GM12878 (cell line): Measurements from ENCODE around the gene PLAAT5. TPM values are rescaled to one million over a fixed set of nuclear protein-coding genes. Genes with fewer than 3 reads are reported as not detected.

ENCODE experiments used
- ATAC-seq: fragments of 200-7000 bp; cut with Tn5 transposase; 3 replicates; pipeline ENCODE4 v1.9.1; 2020; ENCODE audit warnings: mild to moderate bottlenecking, moderate library complexity
- BruUV-seq: library from RNA; stranded (reverse); fragments of 400-500 nt; replicated peaks from 2 replicates; lab custom pipeline; 2021; lab: Mats Ljungman, UMichigan
- CTCF ChIA-PET: fragments of 300-600 bp; sonication (Branson Sonifier 250); formaldehyde crosslinking; extraction: SDS; loops from one replicate; lab custom pipeline; 2021; ENCODE audit warnings: inconsistent platforms; lab: Yijun Ruan, JAX
- POLR2A ChIA-PET: fragments of 350-600 bp; formaldehyde crosslinking; extraction: SDS; loops from one replicate; lab custom pipeline; 2021; ENCODE audit warnings: inconsistent platforms; lab: Charles Lee
- RAD21 ChIA-PET: fragments of 300-600 bp; sonication (Branson Sonifier 250); formaldehyde crosslinking; loops from one replicate; lab custom pipeline; 2023; ENCODE audit warnings: antibody characterized with exemption; ENCODE audit not compliant: unreplicated experiment; lab: Charles Lee
- SMC1A ChIA-PET: fragments of 300-600 bp; sonication (Branson Sonifier 250); formaldehyde crosslinking; loops from one replicate; lab custom pipeline; 2023; ENCODE audit not compliant: unreplicated experiment, uncharacterized antibody; lab: Charles Lee
- DNase-seq: peaks from one replicate; pipeline ENCODE4 v3.0.0-alpha.2; 2011; ENCODE audit warnings: low read depth, low spot score
- FAIRE-seq: peaks from 3 replicates; lab custom pipeline; 2011; peaks lifted over from hg19 to GRCh38; lab: Jason Lieb, UNC
- H2AFZ ChIP-seq: 2 replicates; pipeline ENCODE4 v1.6.0; 2011; ENCODE audit warnings: low read depth, low read length, control low read depth; ENCODE audit not compliant: control insufficient read depth
- H3K27ac ChIP-seq: 2 replicates; pipeline ENCODE4 v1.5.1; 2011; ENCODE audit warnings: control low read depth; ENCODE audit not compliant: control insufficient read depth, insufficient read depth
- H3K27me3 ChIP-seq, 2 experiments: replicated peaks in 1 of 2; 2 replicates each; pipeline versions ENCODE4 v1.6.0 to v1.6.1; 2011; ENCODE audit warnings: low read length in 1 of 2; ENCODE audit not compliant: control insufficient read depth in 2 of 2, insufficient read depth in 2 of 2
- H3K36me3 ChIP-seq, 2 experiments: 2 replicates each; pipeline ENCODE4 v1.5.1; 2011; ENCODE audit warnings: low read length in 1 of 2; ENCODE audit not compliant: control insufficient read depth in 2 of 2, insufficient read depth in 2 of 2
- H3K4me1 ChIP-seq: 2 replicates; pipeline ENCODE4 v1.6.1; 2011; ENCODE audit warnings: mild to moderate bottlenecking, low read length, moderate library complexity, mixed read lengths; ENCODE audit not compliant: control insufficient read depth, insufficient read depth
- H3K4me2 ChIP-seq: 2 replicates; pipeline ENCODE4 v1.6.0; 2011; ENCODE audit warnings: control low read depth; ENCODE audit not compliant: control insufficient read depth, insufficient read depth
- H3K4me3 ChIP-seq: fragments of 200-600 bp; sonication (generic); 2 replicates; pipeline ENCODE4 v1.5.1; 2016
- H3K79me2 ChIP-seq: 2 replicates; pipeline ENCODE4 v1.6.0; 2011; ENCODE audit warnings: low read length; ENCODE audit not compliant: control insufficient read depth, insufficient read depth
- H3K9ac ChIP-seq: 2 replicates; pipeline ENCODE4 v1.8.0; 2011; ENCODE audit warnings: low read length, control low read depth, mixed read lengths; ENCODE audit not compliant: control insufficient read depth, insufficient read depth
- H3K9me3 ChIP-seq: replicated peaks from 3 replicates; pipeline ENCODE4 v1.5.1; 2011; ENCODE audit warnings: mild to moderate bottlenecking, low read length; ENCODE audit not compliant: control insufficient read depth, insufficient read depth
- H4K20me1 ChIP-seq: 2 replicates; pipeline ENCODE4 v1.6.0; 2011; ENCODE audit not compliant: control insufficient read depth, insufficient read depth
- HDAC6 ChIP-seq: fragments of 200-600 bp; sonication (generic); IDR thresholded peaks from one replicate; pipeline ENCODE4 v1.8.0; 2017; ENCODE audit warnings: antibody characterized with exemption; ENCODE audit not compliant: unreplicated experiment
- SREBF1 ChIP-seq: IDR thresholded peaks from 2 replicates; pipeline ENCODE4 v1.6.1; 2012; ENCODE audit warnings: mild to moderate bottlenecking, low read length
- WGBS: methylation state at CpG from one replicate; pipeline ENCODE4 v1.1.6; 2016; ENCODE audit warnings: low lambda C conversion rate; ENCODE audit not compliant: insufficient replicate concordance, insufficient coverage; ENCODE audit errors: missing lambda C conversion rate; 5-methylcytosine and 5-hydroxymethylcytosine counted together
- in situ Hi-C: fragments of 300-500 bp; cut with MboI; formaldehyde crosslinking; loops from 9 replicates; pipeline ENCODE4 v1.14.3; 2018; ENCODE audit warnings: mixed read lengths
- intact Hi-C: fragments of 100-400 bp; cut with micrococcal nuclease; formaldehyde crosslinking; loops from one replicate; pipeline ENCODE4 v1.14.2; 2022; ENCODE audit not compliant: unreplicated experiment
- polyA plus RNA-seq, 11 experiments: library from polyadenylated mRNA; depleted of rRNA in 4 of 11; unstranded in 6 of 11; stranded (reverse) in 5 of 11; fragments of >200 nt; fragmentation: Nextera tagmentation in 4 of 11; fragmentation: Illumina TruSeq in 1 of 11; extraction: Ambion mirVana in 4 of 11; extraction: Trizol in 1 of 11; gene quantifications; 1 replicate in 1 of 11; 2 replicates in 10 of 11; pipeline versions ENCODE4 v1.2.1 to v1.2.3, GENCODE V29; 2011 to 2016; ENCODE audit warnings: inconsistent platforms in 2 of 11, missing spikeins in 2 of 11, low read depth in 1 of 11
- total RNA-seq, 4 experiments: library from RNA; depleted of rRNA in 3 of 4; stranded (reverse); fragments of >200 nt in 3 of 4; fragmentation: Illumina TruSeq in 1 of 4; extraction: Trizol in 1 of 4; gene quantifications; 2 replicates each; pipeline versions ENCODE4 v1.2.1 to v1.2.3, GENCODE V29; 2013 to 2021
- TF ChIP-seq, protein P1 (sequence below): fragments of 450-650 bp; IDR thresholded peaks from 2 replicates; pipeline ENCODE4 v1.6.1; 2017; ENCODE audit warnings: mild to moderate bottlenecking, moderate library complexity

The PLAAT5 gene
- total and polyA plus RNA-seq, 10 of the 15 experiments (the other 5 are each of a cell fraction or from before 2014, with no cell fraction given) = not detected

DNA sequence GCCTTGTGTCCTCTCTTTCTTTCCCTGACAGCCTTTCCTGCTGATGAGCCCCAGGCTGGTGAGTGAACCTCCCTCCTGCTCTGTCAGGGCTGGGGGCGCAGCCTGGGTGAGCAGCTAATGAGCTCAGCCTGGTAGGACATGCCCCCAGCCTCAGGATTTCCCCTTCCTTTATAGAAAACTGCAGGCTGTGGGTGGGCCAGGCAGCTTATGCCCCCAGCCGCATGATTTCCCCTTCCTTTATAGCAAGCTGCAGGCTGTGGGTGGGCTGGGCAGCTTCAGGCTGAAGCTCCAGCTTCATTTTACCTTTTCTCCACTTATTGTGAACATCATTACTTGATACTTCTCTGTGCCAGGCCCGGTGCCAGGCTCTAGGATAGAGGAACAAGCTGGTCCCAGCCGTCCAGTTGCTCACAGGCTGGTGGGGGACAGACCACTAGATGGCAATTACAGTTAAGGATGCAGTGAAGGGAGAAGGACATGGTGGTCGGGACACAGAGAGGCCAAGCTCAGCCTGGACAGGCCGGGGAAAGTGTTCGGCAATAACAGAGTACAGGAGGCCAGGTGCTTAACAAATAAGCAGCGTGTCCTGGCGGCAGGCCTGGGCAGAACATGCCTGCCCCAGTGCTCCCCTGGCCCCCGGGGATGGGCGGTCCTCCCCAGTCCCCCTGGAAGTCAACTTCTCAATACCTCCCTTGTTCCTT is 20.2 kb upstream of the PLAAT5 start:
- ChIA-PET CTCF (interaction anchor here (1.0 to 1.3 kb wide), 2 partner anchors 33 to 128 kb away, joined by 3 to 4 read pairs; no protein-coding TSS in a partner anchor), SMC1A (interaction anchor here (1.7 kb wide), 1 partner anchor 31 kb away, joined by 6 read pairs; no protein-coding TSS in a partner anchor), POLR2A (no interaction called here), RAD21 (interaction anchor here (2.0 kb wide), 1 partner anchor 125 kb away, joined by 7 read pairs; no protein-coding TSS in a partner anchor)
- H3K4me3 ChIP-seq = no peak overlapping the region
- no peaks in the 10 kb centered on the region for H3K79me2 ChIP-seq
- FAIRE-seq (no peak), DNase-seq (no peak), ATAC-seq (no peak)
- 0 out of 2 replicates have a peak, but pooled peaks cover under 1% of the 10 kb centered on the region for H3K4me1 ChIP-seq
- 50% methylated on average over 11 of the region's 11 CpGs for WGBS
- no peaks in the 10 kb centered on the region for H3K36me3 ChIP-seq
- H4K20me1 ChIP-seq = no peaks in the 10 kb centered on the region
- TF ChIP-seq HDAC6 (no peak), SREBF1 (no peak)
- TF ChIP-seq, protein P1, sequence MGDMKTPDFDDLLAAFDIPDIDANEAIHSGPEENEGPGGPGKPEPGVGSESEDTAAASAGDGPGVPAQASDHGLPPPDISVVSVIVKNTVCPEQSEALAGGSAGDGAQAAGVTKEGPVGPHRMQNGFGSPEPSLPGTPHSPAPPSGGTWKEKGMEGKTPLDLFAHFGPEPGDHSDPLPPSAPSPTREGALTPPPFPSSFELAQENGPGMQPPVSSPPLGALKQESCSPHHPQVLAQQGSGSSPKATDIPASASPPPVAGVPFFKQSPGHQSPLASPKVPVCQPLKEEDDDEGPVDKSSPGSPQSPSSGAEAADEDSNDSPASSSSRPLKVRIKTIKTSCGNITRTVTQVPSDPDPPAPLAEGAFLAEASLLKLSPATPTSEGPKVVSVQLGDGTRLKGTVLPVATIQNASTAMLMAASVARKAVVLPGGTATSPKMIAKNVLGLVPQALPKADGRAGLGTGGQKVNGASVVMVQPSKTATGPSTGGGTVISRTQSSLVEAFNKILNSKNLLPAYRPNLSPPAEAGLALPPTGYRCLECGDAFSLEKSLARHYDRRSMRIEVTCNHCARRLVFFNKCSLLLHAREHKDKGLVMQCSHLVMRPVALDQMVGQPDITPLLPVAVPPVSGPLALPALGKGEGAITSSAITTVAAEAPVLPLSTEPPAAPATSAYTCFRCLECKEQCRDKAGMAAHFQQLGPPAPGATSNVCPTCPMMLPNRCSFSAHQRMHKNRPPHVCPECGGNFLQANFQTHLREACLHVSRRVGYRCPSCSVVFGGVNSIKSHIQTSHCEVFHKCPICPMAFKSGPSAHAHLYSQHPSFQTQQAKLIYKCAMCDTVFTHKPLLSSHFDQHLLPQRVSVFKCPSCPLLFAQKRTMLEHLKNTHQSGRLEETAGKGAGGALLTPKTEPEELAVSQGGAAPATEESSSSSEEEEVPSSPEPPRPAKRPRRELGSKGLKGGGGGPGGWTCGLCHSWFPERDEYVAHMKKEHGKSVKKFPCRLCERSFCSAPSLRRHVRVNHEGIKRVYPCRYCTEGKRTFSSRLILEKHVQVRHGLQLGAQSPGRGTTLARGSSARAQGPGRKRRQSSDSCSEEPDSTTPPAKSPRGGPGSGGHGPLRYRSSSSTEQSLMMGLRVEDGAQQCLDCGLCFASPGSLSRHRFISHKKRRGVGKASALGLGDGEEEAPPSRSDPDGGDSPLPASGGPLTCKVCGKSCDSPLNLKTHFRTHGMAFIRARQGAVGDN = no peak
- in situ Hi-C loops (no loop called here), intact Hi-C loops (no loop called here)
- no peaks in the 10 kb centered on the region; a peak in 1 of 4 replicates for H3K27me3 ChIP-seq
- H3K9ac ChIP-seq = no peak overlapping the region
- no peak overlapping the region for H3K4me2 ChIP-seq
- H2AFZ ChIP-seq = no peak overlapping the region
- no peaks in the 10 kb centered on the region for H3K9me3 ChIP-seq
- no TSS peak for BruUV-seq
- no peak overlapping the region for H3K27ac ChIP-seq
